Lower lobe of right lung (tissue), 2 donors: ENCODE results near the gene ERG. TPM values are rescaled to one million over a fixed set of nuclear protein-coding genes. Genes with fewer than 3 reads are reported as not detected.

Experiments used
- ATAC-seq, 2 donors: fragments of 200-7000 bp; cut with Tn5 transposase; one replicate each; pipeline ENCODE4 v1.9.1; 2020 to 2022; ENCODE audit warnings: mild to moderate bottlenecking in 2 of 2, moderate library complexity in 2 of 2
- DNase-seq: peaks from one replicate; pipeline ENCODE4 v3.0.0-alpha.2; 2020
- H3K27ac ChIP-seq: fragments of 200-600 bp; one replicate; pipeline ENCODE4 v1.8.0; 2022
- H3K27me3 ChIP-seq: fragments of 200-600 bp; one replicate; pipeline ENCODE4 v1.8.0; 2022; ENCODE audit warnings: low read depth
- H3K36me3 ChIP-seq: fragments of 200-600 bp; one replicate; pipeline ENCODE4 v1.8.0; 2022; ENCODE audit warnings: mild to moderate bottlenecking
- H3K4me1 ChIP-seq: fragments of 200-600 bp; one replicate; pipeline ENCODE4 v1.8.0; 2022
- H3K4me3 ChIP-seq: fragments of 200-600 bp; one replicate; pipeline ENCODE4 v1.8.0; 2022; ENCODE audit warnings: mild to moderate bottlenecking
- H3K9me3 ChIP-seq: fragments of 200-600 bp; one replicate; pipeline ENCODE4 v1.8.0; 2022
- intact Hi-C: fragments of 100-400 bp; cut with DNase I; formaldehyde crosslinking; loops from one replicate; pipeline ENCODE4 v1.11.0; 2022
- total RNA-seq: library from RNA; stranded (reverse); fragmentation: NEBNext Ultra II Directional; extraction: Animal tissue kit (Norgen Biotek cat#: 25700); gene quantifications from one replicate; pipeline ENCODE4 v1.2.1, GENCODE V29; 2021
- TF ChIP-seq, protein P1 (sequence below): fragments of 200-600 bp; IDR thresholded peaks from one replicate; pipeline ENCODE4 v1.8.0; 2022; ENCODE audit warnings: antibody characterized with exemption, mild to moderate bottlenecking
- donor health status: DM: no; HTN: yes; CAD: no; lungs with severe emphysema.

Gene ERG
- total RNA-seq, 1 donor from 2014 or later = 38.0 TPM

DNA sequence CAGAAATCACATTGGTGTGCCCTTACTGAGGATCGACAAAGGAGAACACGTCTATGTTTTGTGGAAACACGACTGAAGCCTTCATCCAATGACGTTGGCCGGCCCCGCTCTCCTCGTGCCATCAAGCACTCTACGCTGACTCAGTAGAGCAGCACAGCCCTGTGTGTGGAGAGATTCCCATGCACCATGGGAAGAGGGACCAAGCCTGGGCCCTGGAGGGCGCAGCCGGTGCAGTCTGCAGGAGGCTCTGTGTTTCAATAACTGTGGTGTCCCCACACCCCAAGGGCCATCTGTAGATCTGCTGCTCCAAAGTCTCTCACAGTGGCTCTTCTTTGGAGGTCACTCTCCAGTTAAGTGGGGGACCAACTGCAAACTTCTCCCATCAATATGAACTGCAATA is 144.0 kb downstream of the ERG start:
- H3K36me3 ChIP-seq = no peaks in the 10 kb centered on the region
- H3K27me3 ChIP-seq = no peaks in the 10 kb centered on the region
- peaks cover 30% of the 10 kb centered on the region for H3K4me1 ChIP-seq
- intact Hi-C loops = loop anchor here (5.0 kb wide), 1 partner anchor 187 kb away; no protein-coding TSS in a partner anchor
- H3K27ac ChIP-seq = no peak overlapping the region
- H3K9me3 ChIP-seq = no peaks in the 10 kb centered on the region
- no peak for ATAC-seq
- TF ChIP-seq, protein P1, sequence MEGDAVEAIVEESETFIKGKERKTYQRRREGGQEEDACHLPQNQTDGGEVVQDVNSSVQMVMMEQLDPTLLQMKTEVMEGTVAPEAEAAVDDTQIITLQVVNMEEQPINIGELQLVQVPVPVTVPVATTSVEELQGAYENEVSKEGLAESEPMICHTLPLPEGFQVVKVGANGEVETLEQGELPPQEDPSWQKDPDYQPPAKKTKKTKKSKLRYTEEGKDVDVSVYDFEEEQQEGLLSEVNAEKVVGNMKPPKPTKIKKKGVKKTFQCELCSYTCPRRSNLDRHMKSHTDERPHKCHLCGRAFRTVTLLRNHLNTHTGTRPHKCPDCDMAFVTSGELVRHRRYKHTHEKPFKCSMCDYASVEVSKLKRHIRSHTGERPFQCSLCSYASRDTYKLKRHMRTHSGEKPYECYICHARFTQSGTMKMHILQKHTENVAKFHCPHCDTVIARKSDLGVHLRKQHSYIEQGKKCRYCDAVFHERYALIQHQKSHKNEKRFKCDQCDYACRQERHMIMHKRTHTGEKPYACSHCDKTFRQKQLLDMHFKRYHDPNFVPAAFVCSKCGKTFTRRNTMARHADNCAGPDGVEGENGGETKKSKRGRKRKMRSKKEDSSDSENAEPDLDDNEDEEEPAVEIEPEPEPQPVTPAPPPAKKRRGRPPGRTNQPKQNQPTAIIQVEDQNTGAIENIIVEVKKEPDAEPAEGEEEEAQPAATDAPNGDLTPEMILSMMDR = no peak
- peak overlapping the region; percentile 35 for H3K4me3 ChIP-seq
- no peak for DNase-seq

DNA sequence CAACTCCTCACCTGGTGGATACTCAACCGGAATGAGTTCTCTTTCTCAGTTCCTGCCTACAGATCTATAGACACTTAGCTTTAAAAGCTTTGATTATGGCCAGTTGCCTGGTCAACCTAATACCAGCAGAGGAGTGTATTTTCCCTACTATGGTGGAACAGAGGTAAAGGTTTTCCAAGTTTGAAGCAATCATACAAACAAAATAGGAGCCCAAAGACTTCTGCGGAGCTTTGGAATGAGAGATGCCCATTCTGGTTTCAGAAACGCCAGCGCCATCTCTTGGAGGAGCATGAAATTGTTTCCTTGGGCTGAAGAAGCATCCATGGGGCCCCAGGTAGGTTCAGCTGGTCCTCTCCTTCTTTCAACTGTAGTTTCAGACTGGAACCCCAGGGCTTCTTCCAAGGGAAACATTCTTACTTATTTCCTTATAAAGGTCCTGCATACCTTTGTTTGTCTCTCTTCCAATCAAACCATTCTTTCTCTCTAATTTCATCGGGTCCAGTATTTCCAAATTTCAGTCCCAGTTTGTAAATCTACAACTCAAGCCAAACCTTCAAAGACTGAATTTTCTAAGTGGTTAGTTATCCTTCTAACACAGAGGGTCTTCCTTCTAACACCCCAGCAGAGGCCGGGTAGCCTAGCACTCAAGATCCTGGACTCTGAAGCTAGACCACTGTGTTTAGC is 145.6 kb downstream of the ERG start:
- Histone ChIP-seq H3K27me3 (no peaks in the 10 kb centered on the region), H3K4me3 (peak overlapping the region; percentile 35), H3K27ac (peak overlapping the region; percentile 66), H3K9me3 (no peaks in the 10 kb centered on the region), H3K36me3 (no peaks in the 10 kb centered on the region), H3K4me1 (peaks cover 32% of the 10 kb centered on the region)
- DNase-seq (peak; percentile 61), ATAC-seq (peak; percentile 64 to 70)
- intact Hi-C loops = loop anchor here (5.0 kb wide), 1 partner anchor 185 kb away; no protein-coding TSS in a partner anchor
- TF ChIP-seq, protein P1 = peak; percentile 79

DNA sequence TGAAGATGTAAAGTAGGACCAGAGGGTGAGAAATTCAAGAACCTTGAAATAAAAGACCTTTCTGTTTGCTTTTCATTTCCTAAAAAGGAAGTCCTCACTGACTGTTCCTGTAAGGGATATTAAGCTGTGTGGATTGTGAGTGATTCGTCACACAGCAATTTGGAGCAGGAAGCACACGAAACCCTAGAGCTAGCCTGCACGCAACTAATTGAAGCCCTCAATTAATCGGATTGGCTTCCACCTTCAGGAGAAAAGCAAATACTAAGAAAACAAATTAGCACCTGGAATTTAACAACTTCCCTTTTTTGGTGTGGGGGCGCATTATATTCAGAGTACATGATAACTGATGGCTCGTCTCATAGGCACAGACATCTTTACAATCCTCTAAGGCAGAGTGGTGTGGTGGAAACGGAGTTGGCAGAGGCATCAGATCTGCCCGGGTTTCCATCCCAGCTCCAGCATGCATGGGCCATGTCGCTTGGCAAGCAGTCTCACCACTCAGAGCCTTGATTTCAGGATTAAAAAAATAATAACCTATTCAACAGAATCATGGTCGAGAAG is 146.2 kb downstream of the ERG start:
- peak overlapping the region; percentile 66 for H3K27ac ChIP-seq
- no peaks in the 10 kb centered on the region for H3K36me3 ChIP-seq
- DNase-seq (no peak), ATAC-seq (peak; percentile 64 to 83)
- no peaks in the 10 kb centered on the region for H3K9me3 ChIP-seq
- H3K4me3 ChIP-seq = peak overlapping the region; percentile 35
- intact Hi-C loops = loop anchor here (5.0 kb wide), 1 partner anchor 185 kb away; no protein-coding TSS in a partner anchor
- TF ChIP-seq, protein P1 = no peak
- H3K27me3 ChIP-seq = no peaks in the 10 kb centered on the region
- H3K4me1 ChIP-seq = peaks cover 32% of the 10 kb centered on the region

DNA sequence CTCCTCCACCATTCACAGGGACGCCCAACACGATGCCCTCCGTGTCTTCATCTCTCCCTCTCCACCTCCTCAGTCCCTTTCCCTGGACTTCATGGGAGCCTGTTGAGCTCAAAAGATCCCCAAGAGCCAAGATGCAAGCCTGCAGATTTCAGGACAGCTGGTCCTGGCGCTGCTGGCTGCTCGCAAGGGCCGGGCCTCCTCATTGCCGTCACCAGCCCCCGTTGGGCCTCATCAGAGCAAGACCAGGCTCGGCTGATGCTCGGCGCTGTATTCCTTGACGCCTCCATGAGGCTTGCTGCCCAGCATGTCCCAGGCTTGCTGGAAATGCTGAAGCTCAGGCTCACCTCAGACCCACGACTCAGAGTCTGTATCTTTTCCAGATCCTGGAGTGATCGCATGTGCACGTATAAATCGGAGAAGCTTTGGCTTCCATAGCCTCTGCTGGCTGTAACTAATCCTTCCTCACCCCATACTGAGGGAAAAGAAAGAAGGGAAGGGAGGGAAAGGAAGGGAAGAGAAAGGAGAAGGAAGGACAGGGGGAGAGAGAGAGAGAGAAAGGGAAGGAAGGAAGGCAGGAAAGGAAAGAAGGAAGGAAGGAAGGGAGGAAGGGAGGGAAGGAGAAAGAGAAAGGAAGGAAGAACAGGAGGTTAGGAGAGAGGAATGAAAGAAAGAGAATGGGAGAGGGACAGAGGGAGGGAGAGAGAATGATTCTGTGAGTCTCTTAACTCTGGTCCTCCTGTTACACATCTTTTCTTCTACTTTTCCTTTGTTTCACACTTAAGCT is 146.9 kb downstream of the ERG start:
- ATAC-seq (no peak), DNase-seq (no peak)
- Histone ChIP-seq H3K27ac (peak overlapping the region; percentile 66), H3K4me3 (no peak overlapping the region), H3K36me3 (no peaks in the 10 kb centered on the region), H3K27me3 (no peaks in the 10 kb centered on the region), H3K9me3 (no peaks in the 10 kb centered on the region), H3K4me1 (peaks cover 32% of the 10 kb centered on the region)
- intact Hi-C loops = loop anchor here (5.0 kb wide), 1 partner anchor 184 kb away; no protein-coding TSS in a partner anchor
- TF ChIP-seq, protein P1 = no peak

DNA sequence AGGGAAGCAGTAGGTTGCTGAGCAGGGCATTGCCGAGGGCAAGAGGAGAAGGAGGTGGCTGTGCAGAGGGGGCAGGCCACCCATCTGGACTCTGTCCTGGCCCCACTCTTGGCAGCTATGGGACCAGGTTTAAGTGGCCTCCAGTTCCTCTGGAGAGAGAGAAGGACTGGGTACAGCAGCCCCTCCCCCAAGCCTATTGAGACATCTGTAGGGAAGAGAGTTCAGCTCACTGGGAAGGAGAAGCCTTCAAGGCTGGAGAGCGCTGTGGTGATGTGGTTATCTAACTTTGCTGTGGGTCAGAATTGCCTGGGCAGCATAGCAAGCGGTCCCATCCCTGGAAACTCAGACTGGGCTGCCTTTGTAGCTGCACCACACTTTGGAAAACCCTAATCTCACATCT is 147.6 kb downstream of the ERG start:
- intact Hi-C loops = loop anchor here (5.0 kb wide), 1 partner anchor 183 kb away; no protein-coding TSS in a partner anchor
- H3K9me3 ChIP-seq = no peaks in the 10 kb centered on the region
- no peak overlapping the region for H3K4me3 ChIP-seq
- TF ChIP-seq, protein P1 = no peak
- H3K36me3 ChIP-seq = no peaks in the 10 kb centered on the region
- ATAC-seq (peak; percentile 35 to 65), DNase-seq (peak; percentile 59)
- H3K4me1 ChIP-seq = peaks cover 27% of the 10 kb centered on the region
- peak overlapping the region; percentile 66 for H3K27ac ChIP-seq
- no peaks in the 10 kb centered on the region for H3K27me3 ChIP-seq
